ENCODE results near the gene CYP2D6.
"Not testable (repeated sequence)": the region's sequence is repeated elsewhere in the genome, so short reads cannot be mapped to it uniquely, and the experiment has no call there.

Gene CYP2D6

GRCh38 chr22:42131562-42131961 is 952 bp upstream of the CYP2D6 start:
- no peak for DNase-seq

- not testable (repeated sequence) for DNase-seq
These were observed 428 bp downstream of the CYP2D6 start for GRCh38 chr22:42130182-42130581.

GRCh38 chr22:42128776-42129694 is 1.6 kb downstream of the CYP2D6 start:
- not testable (repeated sequence) for DNase-seq

GRCh38 chr22:42128007-42128406 is 2.6 kb downstream of the CYP2D6 start:
- not testable (repeated sequence) for DNase-seq

GRCh38 chr22:42127606-42128005 is 3.0 kb downstream of the CYP2D6 start:
- DNase-seq = no peak

GRCh38 chr22:42123529-42123928 is 7.1 kb downstream of the CYP2D6 start:
- DNase-seq = not testable (repeated sequence)

GRCh38 chr22:42120231-42121021 is 10.2 kb downstream of the CYP2D6 start:
- DNase-seq = not testable (repeated sequence)

GRCh38 chr22:42116848-42117424 is 13.7 kb downstream of the CYP2D6 start:
- no peak for DNase-seq

GRCh38 chr22:42115420-42115830 is 15.2 kb downstream of the CYP2D6 start:
- DNase-seq = not testable (repeated sequence)

- no peak for DNase-seq
These were observed 15.9 kb downstream of the CYP2D6 start for GRCh38 chr22:42114721-42115120.

- not testable (repeated sequence) for DNase-seq
These were observed 17.8 kb downstream of the CYP2D6 start for GRCh38 chr22:42112793-42113192.

GRCh38 chr22:42111798-42112197 is 18.8 kb downstream of the CYP2D6 start:
- no peak for DNase-seq

GRCh38 chr22:42108848-42109247 is 21.8 kb downstream of the CYP2D6 start:
- no peak for DNase-seq

GRCh38 chr22:42104332-42104860 is 26.2 kb downstream of the CYP2D6 start:
- DNase-seq = not testable (repeated sequence)

- no peak for DNase-seq
These were observed 29.4 kb downstream of the CYP2D6 start for GRCh38 chr22:42101199-42101598.

- DNase-seq = no peak
These were observed 39.2 kb downstream of the CYP2D6 start for GRCh38 chr22:42091455-42091782.

- DNase-seq = peak; percentile 90
These were observed 39.8 kb downstream of the CYP2D6 start, which contains the start of gene NDUFA6 for GRCh38 chr22:42090596-42091454. NDUFA6 (minus strand) TSS chr22:42090772; CDS start chr22:42090744, 28 bp downstream.

GRCh38 chr22:42086051-42086450 is 44.6 kb downstream of the CYP2D6 start:
- no peak for DNase-seq

- DNase-seq = no peak
These were observed 45.7 kb downstream of the CYP2D6 start for GRCh38 chr22:42084874-42085273.

- no peak for DNase-seq
These were observed 47.5 kb downstream of the CYP2D6 start for GRCh38 chr22:42083119-42083518.

- DNase-seq = no peak
These were observed 50.3 kb downstream of the CYP2D6 start for GRCh38 chr22:42080287-42080686.
